Vagina (tissue), 2 donors: ENCODE data around the gene CD1E. TPM values are rescaled to one million over a fixed set of nuclear protein-coding genes. Genes with fewer than 3 reads are reported as not detected.

Experiments used
- DNase-seq, 2 donors: peaks; one replicate each; pipeline ENCODE4 v3.0.0-alpha.2; 2017; ENCODE audit errors: extremely low spot score in 2 of 2
- H3K27ac ChIP-seq: fragments of 200-600 bp; sonication (generic); one replicate; pipeline ENCODE4 v1.5.1; 2019
- H3K27me3 ChIP-seq: fragments of 200-600 bp; sonication (generic); one replicate; pipeline ENCODE4 v1.5.1; 2019
- H3K36me3 ChIP-seq, 2 donors: fragments of 200-600 bp; sonication (generic); one replicate each; pipeline ENCODE4 v1.5.1; 2017 to 2019
- H3K4me1 ChIP-seq: fragments of 200-600 bp; sonication (generic); one replicate; pipeline ENCODE4 v1.5.1; 2019
- H3K4me3 ChIP-seq, 2 donors: fragments of 200-600 bp; sonication (generic); 1 replicate in 1 of 2; 2 replicates in 1 of 2; pipeline ENCODE4 v1.5.1; 2016 to 2019
- H3K9me3 ChIP-seq: fragments of 200-600 bp; sonication (generic); one replicate; pipeline ENCODE4 v1.5.1; 2019
- POLR2A ChIP-seq, 2 donors: fragments of 450-650 bp; IDR thresholded peaks; one replicate each; pipeline ENCODE4 v1.6.1; 2017; ENCODE audit warnings: antibody characterized with exemption in 2 of 2, mild to moderate bottlenecking in 2 of 2, moderate library complexity in 2 of 2
- POLR2AphosphoS5 ChIP-seq, 2 donors: sonication (generic); formaldehyde crosslinking; IDR thresholded peaks; one replicate each; pipeline ENCODE4 v1.9.0; 2017; ENCODE audit warnings: antibody characterized with exemption in 2 of 2, mild to moderate bottlenecking in 2 of 2, low read depth in 1 of 2; ENCODE audit not compliant: insufficient read depth in 1 of 2
- intact Hi-C: fragments of 100-400 bp; cut with DNase I; formaldehyde crosslinking; loops from one replicate; pipeline ENCODE4 v1.15.1; 2023
- total RNA-seq: library from RNA; depleted of rRNA; stranded (reverse); fragments of >200 nt; gene quantifications from one replicate; pipeline ENCODE4 v1.2.3, GENCODE V29; 2016
- TF ChIP-seq, protein P1 (sequence below), 3 experiments: fragments of 450-650 bp in 2 of 3; fragments of 200-600 bp in 1 of 3; sonication (generic) in 1 of 3; IDR thresholded peaks; one replicate each; pipeline ENCODE4 v1.5.1; 2017 to 2019; ENCODE audit warnings: antibody characterized with exemption in 3 of 3, mild to moderate bottlenecking in 2 of 3, moderate library complexity in 2 of 3

CD1E gene
- total RNA-seq, 1 donor from 2014 or later = 2.5 TPM

DNA sequence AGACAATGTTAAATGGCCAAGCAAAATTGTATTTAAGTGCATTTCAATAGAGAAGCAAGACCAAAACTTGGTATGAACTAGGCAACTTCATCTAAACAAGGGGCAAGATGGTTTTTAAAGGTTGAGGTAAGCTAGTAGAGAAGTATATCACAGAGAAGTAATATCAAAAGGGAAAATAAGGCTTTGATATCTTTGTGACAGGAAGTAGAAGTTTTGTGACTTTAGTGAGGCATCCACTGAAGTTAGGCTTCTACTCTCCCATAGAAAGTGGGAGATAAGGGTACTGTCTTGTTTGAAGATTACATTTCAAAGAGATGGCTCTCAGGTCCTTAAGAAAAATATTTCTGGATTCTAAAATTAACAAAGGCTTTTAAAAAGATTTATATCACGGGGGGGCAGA lies 36.6 kb downstream of the CD1E start:
- Histone ChIP-seq H3K4me3 (no peak overlapping the region), H3K9me3 (no peaks in the 10 kb centered on the region), H3K36me3 (no peaks in the 10 kb centered on the region), H3K27me3 (no peaks in the 10 kb centered on the region), H3K27ac (no peak overlapping the region), H3K4me1 (no peaks in the 10 kb centered on the region)
- no peak for DNase-seq
- intact Hi-C loops = no loop called here
- no peak for TF ChIP-seq POLR2AphosphoS5 (IDR thresholded peaks at IDR 0.05; ENCODE audit: insufficient read depth in 1 of 2, low read depth in 1 of 2)
- TF ChIP-seq, protein P1, sequence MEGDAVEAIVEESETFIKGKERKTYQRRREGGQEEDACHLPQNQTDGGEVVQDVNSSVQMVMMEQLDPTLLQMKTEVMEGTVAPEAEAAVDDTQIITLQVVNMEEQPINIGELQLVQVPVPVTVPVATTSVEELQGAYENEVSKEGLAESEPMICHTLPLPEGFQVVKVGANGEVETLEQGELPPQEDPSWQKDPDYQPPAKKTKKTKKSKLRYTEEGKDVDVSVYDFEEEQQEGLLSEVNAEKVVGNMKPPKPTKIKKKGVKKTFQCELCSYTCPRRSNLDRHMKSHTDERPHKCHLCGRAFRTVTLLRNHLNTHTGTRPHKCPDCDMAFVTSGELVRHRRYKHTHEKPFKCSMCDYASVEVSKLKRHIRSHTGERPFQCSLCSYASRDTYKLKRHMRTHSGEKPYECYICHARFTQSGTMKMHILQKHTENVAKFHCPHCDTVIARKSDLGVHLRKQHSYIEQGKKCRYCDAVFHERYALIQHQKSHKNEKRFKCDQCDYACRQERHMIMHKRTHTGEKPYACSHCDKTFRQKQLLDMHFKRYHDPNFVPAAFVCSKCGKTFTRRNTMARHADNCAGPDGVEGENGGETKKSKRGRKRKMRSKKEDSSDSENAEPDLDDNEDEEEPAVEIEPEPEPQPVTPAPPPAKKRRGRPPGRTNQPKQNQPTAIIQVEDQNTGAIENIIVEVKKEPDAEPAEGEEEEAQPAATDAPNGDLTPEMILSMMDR (IDR thresholded peaks at IDR 0.05) = no peak

DNA sequence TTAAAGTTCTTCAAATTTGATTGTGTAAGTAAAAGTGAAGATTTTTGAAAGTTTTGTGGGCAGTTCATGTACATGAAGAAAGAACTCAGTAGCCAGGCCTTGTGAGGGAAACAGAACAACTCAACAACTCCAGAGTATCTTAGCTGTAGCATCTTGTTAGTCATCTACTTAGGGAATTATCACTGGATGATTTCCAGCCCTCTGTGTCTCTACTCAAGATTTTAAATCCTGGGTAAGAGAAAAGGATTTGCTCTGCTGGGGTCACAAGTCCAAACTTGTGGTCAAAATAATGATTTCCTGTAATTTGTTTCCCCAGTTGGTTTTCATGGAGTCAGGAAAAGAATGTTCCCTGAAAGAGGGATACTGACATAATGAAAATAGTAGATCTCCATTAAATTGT lies 37.4 kb downstream of the CD1E start:
- H3K4me3 ChIP-seq = no peak overlapping the region
- DNase-seq = no peak
- no peaks in the 10 kb centered on the region for H3K27me3 ChIP-seq
- H3K4me1 ChIP-seq = no peaks in the 10 kb centered on the region
- H3K36me3 ChIP-seq = no peaks in the 10 kb centered on the region
- no peak overlapping the region for H3K27ac ChIP-seq
- H3K9me3 ChIP-seq = no peaks in the 10 kb centered on the region
- intact Hi-C loops = no loop called here
- TF ChIP-seq, protein P1 (IDR thresholded peaks at IDR 0.05) = no peak
- TF ChIP-seq POLR2AphosphoS5 (IDR thresholded peaks at IDR 0.05; ENCODE audit: insufficient read depth in 1 of 2, low read depth in 1 of 2) = no peak
- TF ChIP-seq POLR2A (IDR thresholded peaks at IDR 0.05) = no peak

DNA sequence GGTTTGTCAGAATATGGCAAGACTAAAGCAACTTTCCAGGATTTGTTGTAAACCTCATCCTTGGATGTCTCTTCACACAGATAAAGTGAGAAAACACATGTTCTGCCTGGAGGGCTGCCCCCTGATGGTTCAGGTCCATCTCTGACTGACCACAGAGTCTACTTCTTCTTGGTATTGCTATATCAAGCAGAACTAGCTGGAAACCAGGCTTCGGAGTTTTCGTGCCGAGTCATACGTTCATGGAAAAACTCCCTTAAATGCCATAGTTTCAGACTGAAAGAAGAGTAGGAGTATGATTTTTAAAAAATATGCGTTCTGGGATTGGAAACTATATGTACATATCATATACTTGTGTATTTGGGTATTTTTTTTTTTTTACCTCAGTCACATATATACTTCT lies 39.8 kb downstream of the CD1E start:
- Histone ChIP-seq H3K9me3 (no peaks in the 10 kb centered on the region), H3K36me3 (no peaks in the 10 kb centered on the region), H3K4me3 (no peak overlapping the region), H3K4me1 (no peaks in the 10 kb centered on the region), H3K27ac (no peak overlapping the region), H3K27me3 (no peaks in the 10 kb centered on the region)
- no peak for DNase-seq
- intact Hi-C loops = no loop called here
- TF ChIP-seq POLR2A (IDR thresholded peaks at IDR 0.05) (no peak), POLR2AphosphoS5 (IDR thresholded peaks at IDR 0.05; ENCODE audit: insufficient read depth in 1 of 2, low read depth in 1 of 2) (no peak)
- TF ChIP-seq, protein P1 (IDR thresholded peaks at IDR 0.05) = no peak

DNA sequence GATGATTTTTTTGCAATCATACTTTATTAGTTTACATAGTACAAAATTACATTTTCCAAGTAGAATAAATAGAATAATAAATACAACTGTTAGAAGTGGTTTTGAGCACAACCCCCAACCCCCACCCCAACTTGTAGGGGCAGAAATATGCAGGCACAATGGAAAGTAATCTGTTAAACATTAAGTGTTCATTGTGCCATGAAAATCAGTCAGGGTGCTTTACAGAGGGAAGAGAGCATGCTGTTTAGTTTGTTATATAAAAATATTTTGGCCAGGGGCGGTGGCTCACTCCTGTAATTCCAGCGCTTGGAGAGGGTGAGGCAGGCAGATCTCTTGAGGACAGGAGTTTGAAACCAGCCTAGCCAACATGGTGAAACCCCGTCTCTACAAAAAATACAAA lies 43.0 kb downstream of the CD1E start:
- no peaks in the 10 kb centered on the region for H3K9me3 ChIP-seq
- H3K4me1 ChIP-seq = no peaks in the 10 kb centered on the region
- H3K27ac ChIP-seq = no peak overlapping the region
- intact Hi-C loops = no loop called here
- no peak for DNase-seq
- TF ChIP-seq, protein P1 (IDR thresholded peaks at IDR 0.05) = no peak
- TF ChIP-seq POLR2AphosphoS5 (IDR thresholded peaks at IDR 0.05; ENCODE audit: insufficient read depth in 1 of 2, low read depth in 1 of 2) (no peak), POLR2A (IDR thresholded peaks at IDR 0.05) (no peak)
- H3K4me3 ChIP-seq = no peak overlapping the region
- H3K36me3 ChIP-seq = no peaks in the 10 kb centered on the region
- H3K27me3 ChIP-seq = no peaks in the 10 kb centered on the region

DNA sequence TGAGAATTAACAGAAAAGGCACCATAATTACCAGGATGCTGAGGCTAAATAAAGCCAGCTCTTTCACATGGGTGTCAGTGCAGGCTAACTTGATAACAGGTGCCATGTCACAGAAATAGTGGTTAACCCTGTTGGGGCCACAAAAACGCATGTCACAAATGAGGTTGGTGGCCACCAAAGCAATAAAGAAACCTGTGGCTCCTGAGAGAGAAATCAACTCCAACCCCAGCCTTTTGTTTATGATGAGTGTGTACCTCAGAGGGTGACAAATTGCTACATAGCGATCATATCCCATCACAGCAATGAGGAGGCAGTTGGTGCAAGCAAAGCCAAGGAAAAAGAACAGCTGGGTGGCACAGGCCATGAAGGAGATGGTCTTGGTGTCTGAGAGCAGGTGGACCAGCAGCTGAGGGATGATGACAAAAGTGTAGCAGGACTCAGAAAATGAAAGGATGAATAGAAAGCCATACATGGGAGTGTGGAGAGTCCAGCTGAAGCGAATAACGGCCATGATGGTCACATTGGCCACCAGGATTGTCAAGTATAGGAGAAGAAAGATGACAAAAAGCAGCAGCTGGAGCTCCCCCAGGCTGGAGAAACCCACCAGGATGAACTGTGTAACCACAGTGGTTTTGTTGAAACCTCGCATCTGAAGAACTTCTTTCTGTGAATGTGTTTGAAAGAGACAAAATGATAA lies 45.3 kb downstream of the CD1E start, which contains the start of gene OR10T2:
OR10T2 (minus strand) TSS at position 649 of the 697 bp plus-strand sequence; CDS start at position 649, 0 bp downstream.
- Histone ChIP-seq H3K36me3 (no peaks in the 10 kb centered on the region), H3K9me3 (no peaks in the 10 kb centered on the region), H3K27me3 (no peaks in the 10 kb centered on the region), H3K4me1 (no peaks in the 10 kb centered on the region), H3K4me3 (no peak within 1 kb of the TSS), H3K27ac (no peak within 1 kb of the TSS)
- TF ChIP-seq, protein P1 (IDR thresholded peaks at IDR 0.05) = no peak
- TF ChIP-seq POLR2AphosphoS5 (IDR thresholded peaks at IDR 0.05; ENCODE audit: insufficient read depth in 1 of 2, low read depth in 1 of 2) (no peak), POLR2A (IDR thresholded peaks at IDR 0.05) (no peak)
- no peak for DNase-seq
- intact Hi-C loops = no loop called here
